SK-N-SH (cell line): ENCODE results near the gene S100A6. TPM values are rescaled to one million over a fixed set of nuclear protein-coding genes. Genes with fewer than 3 reads are reported as not detected.

Experiments
- CTCF ChIA-PET: fragments of 300-600, 350-600 bp; formaldehyde crosslinking; extraction: SDS; loops from one replicate; lab custom pipeline; 2021; lab: Yijun Ruan, JAX
- POLR2A ChIA-PET: fragments of 350-600 bp; sonication (Branson Sonifier 250); formaldehyde crosslinking; extraction: SDS; loops from one replicate; lab custom pipeline; 2020; ENCODE audit warnings: antibody characterized with exemption, inconsistent platforms; lab: Yijun Ruan, JAX
- DNase-seq: peaks from one replicate; pipeline ENCODE4 v3.0.0; 2012
- H2AFZ ChIP-seq: fragments of 200-600 bp; sonication (generic); 2 replicates; pipeline ENCODE4 v1.8.1; 2016; ENCODE audit warnings: antibody characterized with exemption, mild to moderate bottlenecking, low read depth
- H3F3A ChIP-seq: fragments of 200-600 bp; sonication (generic); replicated peaks from 2 replicates; pipeline ENCODE3; 2016; ENCODE audit warnings: antibody characterized with exemption, mild to moderate bottlenecking; ENCODE audit not compliant: insufficient read depth
- H3K27ac ChIP-seq, 2 experiments: fragments of 200-500 bp in 1 of 2; fragments of 200-600 bp in 1 of 2; sonication (Bioruptor generic) in 1 of 2; sonication (generic), shearing (Covaris generic) in 1 of 2; 2 replicates each; pipeline versions ENCODE4 v1.5.1 to v1.6.1; 2014 to 2016; ENCODE audit warnings: low read depth in 2 of 2, inconsistent platforms in 1 of 2, low read length in 1 of 2, mild to moderate bottlenecking in 1 of 2, mixed read lengths in 1 of 2
- H3K27me3 ChIP-seq: fragments of 200-600 bp; sonication (generic), shearing (Covaris generic); 2 replicates; pipeline ENCODE4 v1.6.1; 2016; ENCODE audit warnings: mixed run types; ENCODE audit not compliant: insufficient read depth
- H3K36me3 ChIP-seq, 2 experiments: fragments of 200-500 bp in 1 of 2; fragments of 200-600 bp in 1 of 2; sonication (Bioruptor generic) in 1 of 2; sonication (generic) in 1 of 2; replicated peaks in 1 of 2; 2 replicates each; pipeline versions ENCODE3 to v1.5.1; 2014 to 2016; ENCODE audit warnings: low read length in 1 of 2, mild to moderate bottlenecking in 1 of 2; ENCODE audit not compliant: insufficient read depth in 2 of 2, control insufficient read depth in 1 of 2
- H3K4me1 ChIP-seq, 2 experiments: fragments of 200-500 bp in 1 of 2; fragments of 200-600 bp in 1 of 2; sonication (Bioruptor generic) in 1 of 2; sonication (generic), shearing (Covaris generic) in 1 of 2; 2 replicates each; pipeline versions ENCODE4 v1.5.1 to v1.6.1; 2014 to 2016; ENCODE audit warnings: low read depth in 1 of 2, low read length in 1 of 2, mixed run types in 1 of 2; ENCODE audit not compliant: insufficient read depth in 2 of 2, control insufficient read depth in 1 of 2
- H3K4me2 ChIP-seq: fragments of 200-600 bp; sonication (generic), shearing (Covaris generic); 2 replicates; pipeline ENCODE4 v1.6.1; 2017; ENCODE audit warnings: mixed run types
- H3K4me3 ChIP-seq, 2 experiments: fragments of 200-500 bp in 1 of 2; fragments of 200-600 bp in 1 of 2; sonication (Bioruptor generic) in 1 of 2; sonication (generic), shearing (Covaris generic) in 1 of 2; 2 replicates each; pipeline versions ENCODE4 v1.5.1 to v1.8.1; 2014 to 2016; ENCODE audit warnings: low read depth in 2 of 2, inconsistent platforms in 1 of 2, low read length in 1 of 2, mild to moderate bottlenecking in 1 of 2, mixed read lengths in 1 of 2, moderate library complexity in 1 of 2
- H3K79me2 ChIP-seq: fragments of 200-600 bp; sonication (generic); 2 replicates; pipeline ENCODE4 v1.8.1; 2017; ENCODE audit warnings: mild to moderate bottlenecking; ENCODE audit not compliant: insufficient read depth
- H3K9ac ChIP-seq: fragments of 200-600 bp; sonication (generic); 2 replicates; pipeline ENCODE4 v1.6.1; 2017; ENCODE audit warnings: mixed run types
- H3K9me2 ChIP-seq: fragments of 200-600 bp; sonication (generic); 2 replicates; pipeline ENCODE4 v1.6.1; 2017; ENCODE audit warnings: mixed run types
- H3K9me3 ChIP-seq: fragments of 200-600 bp; sonication (generic); 2 replicates; pipeline ENCODE4 v1.6.1; 2017; ENCODE audit warnings: mixed run types, mild to moderate bottlenecking, moderate library complexity
- H4K20me1 ChIP-seq: fragments of 200-600 bp; sonication (generic); 2 replicates; pipeline ENCODE4 v1.6.1; 2017; ENCODE audit warnings: mild to moderate bottlenecking, mixed run types; ENCODE audit not compliant: insufficient read depth
- ELF1 ChIP-seq: IDR thresholded peaks from 2 replicates; pipeline ENCODE4 v1.4.0; 2012
- EZH2phosphoT487 ChIP-seq: fragments of 200-600 bp; sonication (generic); IDR thresholded peaks from 2 replicates; pipeline ENCODE4 v1.6.1; 2017; ENCODE audit warnings: low read depth, mixed run types, mild to moderate bottlenecking, antibody characterized with exemption, moderate library complexity, borderline replicate concordance
- FOXM1 ChIP-seq: IDR thresholded peaks from 2 replicates; pipeline ENCODE4 v1.4.0; 2012; ENCODE audit warnings: low read depth, mild to moderate bottlenecking
- GATA2 ChIP-seq: sonication (generic); formaldehyde crosslinking; IDR thresholded peaks from 2 replicates; pipeline ENCODE4 v1.5.0; 2020; ENCODE audit warnings: mild to moderate bottlenecking, missing genetic modification reagents
- MAX ChIP-seq: IDR thresholded peaks from 2 replicates; pipeline ENCODE4 v1.4.0; 2012; ENCODE audit warnings: low read depth
- RCOR1 ChIP-seq: fragments of 150-350 bp; IDR thresholded peaks from 2 replicates; pipeline ENCODE4 v1.6.1; 2017; ENCODE audit warnings: antibody characterized with exemption, low read length
- REST ChIP-seq: IDR thresholded peaks from 2 replicates; pipeline ENCODE4 v1.6.1; 2012; ENCODE audit warnings: mild to moderate bottlenecking, low read depth, low read length, moderate library complexity
- SMC3 ChIP-seq: IDR thresholded peaks from 2 replicates; pipeline ENCODE4 v1.6.1; 2012; ENCODE audit warnings: low read depth, low read length, improper control_type of control experiment
- TAF1 ChIP-seq: IDR thresholded peaks from 2 replicates; pipeline ENCODE4 v1.6.1; 2012; ENCODE audit warnings: low read depth, mild to moderate bottlenecking, low read length, moderate library complexity, borderline replicate concordance
- WGBS: methylation state at CpG from one replicate; pipeline ENCODE4 v1.1.6; 2017; ENCODE audit warnings: low lambda C conversion rate; 5-methylcytosine and 5-hydroxymethylcytosine counted together
- polyA plus RNA-seq, 3 experiments: library from polyadenylated mRNA; depleted of rRNA; stranded (reverse); fragments of >200 nt; gene quantifications; 2 replicates each; pipeline ENCODE4 v1.2.3, GENCODE V29; 2012

The S100A6 gene
- polyA plus RNA-seq, 1 of the 3 experiments (the other 2 are of a cell fraction): 895 TPM

- no peaks in the 10 kb centered on the region for H3K79me2 ChIP-seq
- no peak overlapping the region for H2AFZ ChIP-seq
- ChIA-PET POLR2A (interaction anchor here (2.1 kb wide), 1 partner anchor 63 kb away, joined by 12 read pairs; the partner anchor contains the start of gene CHTOP), CTCF (interaction anchor here (0.9 to 7.4 kb wide), 9 partner anchors 13 to 107 kb away, joined by 3 to 283 read pairs (median 26); partner anchors contain the start of genes S100A14, S100A3 and S100A4)
- H3F3A ChIP-seq: peaks cover 26% of the 10 kb centered on the region
- no peaks in the 10 kb centered on the region for H3K9me3 ChIP-seq
- H3K9ac ChIP-seq: no peak overlapping the region
- H3K9me2 ChIP-seq: no peaks in the 10 kb centered on the region
- DNase-seq: no peak
- over 99% methylated on average over 5 of the region's 5 CpGs for WGBS
- H3K4me3 ChIP-seq: no peak overlapping the region
- H3K4me1 ChIP-seq: peaks cover 27 to 29% of the 10 kb centered on the region in 2 experiments
- no peak overlapping the region for H3K27ac ChIP-seq
- no peak overlapping the region for H3K4me2 ChIP-seq
- TF ChIP-seq EZH2phosphoT487 (no peak), TAF1 (no peak), REST (no peak), SMC3 (no peak), RCOR1 (no peak), FOXM1 (no peak), MAX (no peak), GATA2 (CRISPR knock-in tag) (no peak)
- H3K27me3 ChIP-seq: no peaks in the 10 kb centered on the region
- H4K20me1 ChIP-seq: no peaks in the 10 kb centered on the region
- H3K36me3 ChIP-seq: no peaks in the 10 kb centered on the region
Observed at GRCh38 chr1:153570874-153571273, 35.1 kb upstream of the S100A6 start.

DNA sequence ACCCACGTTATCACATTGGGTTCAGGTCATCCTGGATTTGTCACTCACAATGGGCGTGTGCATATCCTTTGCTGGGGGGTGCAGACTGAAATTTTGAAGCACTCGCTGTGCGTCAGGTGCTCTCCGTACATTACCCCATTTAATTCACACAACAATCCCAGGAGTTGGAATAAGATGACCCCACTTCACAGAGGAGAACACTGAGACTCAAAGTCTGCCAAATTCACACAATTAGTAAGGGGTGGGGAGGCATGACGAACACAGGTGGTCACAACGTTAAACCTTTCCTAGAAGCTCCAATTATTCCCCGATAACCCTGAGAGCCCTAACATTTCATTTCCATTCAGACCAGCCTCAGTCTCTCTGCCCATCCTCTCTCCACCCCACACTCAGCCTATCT is 33.7 kb upstream of the S100A6 start:
- POLR2A ChIA-PET: no interaction called here
- DNase-seq: no peak
- H3K4me1 ChIP-seq: peaks cover 33 to 42% of the 10 kb centered on the region in 2 experiments
- CTCF ChIA-PET: interaction anchor here (1.0 to 7.4 kb wide), 13 partner anchors 8 to 76 kb away, joined by 3 to 283 read pairs (median 20); partner anchors contain the start of genes S100A14, S100A3, S100A4 and S100A6
- no peaks in the 10 kb centered on the region for H3K9me3 ChIP-seq
- H4K20me1 ChIP-seq: no peaks in the 10 kb centered on the region
- peaks cover 26% of the 10 kb centered on the region for H3F3A ChIP-seq
- no peak overlapping the region for H3K27ac ChIP-seq
- H3K36me3 ChIP-seq: no peaks in the 10 kb centered on the region
- no peaks in the 10 kb centered on the region for H3K27me3 ChIP-seq
- no peak overlapping the region for H3K4me2 ChIP-seq
- TF ChIP-seq ELF1 (no peak), GATA2 (CRISPR knock-in tag) (no peak)
- no peaks in the 10 kb centered on the region for H3K9me2 ChIP-seq
- no peak overlapping the region for H3K9ac ChIP-seq
- no peak overlapping the region for H3K4me3 ChIP-seq
- WGBS: 83% methylated on average over 8 of the region's 8 CpGs
- peaks cover 11% of the 10 kb centered on the region for H3K79me2 ChIP-seq
- no peak overlapping the region for H2AFZ ChIP-seq
